ENCODE results near the gene MX2. TPM values are rescaled to one million over a fixed set of nuclear protein-coding genes. Genes with fewer than 3 reads are reported as not detected.

Gene MX2
- total and polyA plus RNA-seq, 2 donors (not counting 1 experiment from before 2014, with no cell fraction given): 51.2 to 64.3 TPM

- no peak overlapping the region for H2AFZ ChIP-seq (ENCODE audit: insufficient read depth, low read depth, low read length, poor library complexity, severe bottlenecking)
- no peak overlapping the region for H3K4me3 ChIP-seq (ENCODE audit: control extremely low read depth in 1 of 5, extremely low read depth in 1 of 5, insufficient read depth in 1 of 5, low read depth in 2 of 5, low read length in 4 of 5)
- no peaks in the 10 kb centered on the region for H4K20me1 ChIP-seq (ENCODE audit: control insufficient read depth, insufficient read depth, low read length, poor library complexity, severe bottlenecking)
- no peak overlapping the region for H3K4me2 ChIP-seq (replicated peaks; ENCODE audit: low read depth, low read length, poor library complexity, severe bottlenecking)
- POLR2A ChIA-PET: no interaction called here
- Mint-ChIP-seq H3K4me1 (peaks cover 4% of the 10 kb centered on the region), H3K27ac (no peak overlapping the region), H3K9me3 (ENCODE audit: insufficient read depth) (no peaks in the 10 kb centered on the region), H3K27me3 (peaks cover 21% of the 10 kb centered on the region), H3K4me3 (no peak overlapping the region)
- no peaks in the 10 kb centered on the region for H3K9me3 ChIP-seq (ENCODE audit: control extremely low read depth in 1 of 3, control insufficient read depth in 2 of 3, insufficient read depth in 1 of 3, low read length in 2 of 3)
- no peaks in the 10 kb centered on the region for H3K79me2 ChIP-seq (ENCODE audit: control insufficient read depth, insufficient read depth, low read length)
- no peak overlapping the region for H3K27ac ChIP-seq (ENCODE audit: low read length in 2 of 2)
- CTCF ChIA-PET: interaction anchor here (0.8 kb wide), 1 partner anchor 40 kb away, joined by 4 read pairs; no protein-coding TSS in a partner anchor
- TF ChIP-seq EZH2 (IDR thresholded peaks at IDR 0.05; ENCODE audit: borderline replicate concordance, insufficient read depth, low read depth, low read length, poor library complexity, severe bottlenecking): no peak
- TF ChIP-seq, protein P1, sequence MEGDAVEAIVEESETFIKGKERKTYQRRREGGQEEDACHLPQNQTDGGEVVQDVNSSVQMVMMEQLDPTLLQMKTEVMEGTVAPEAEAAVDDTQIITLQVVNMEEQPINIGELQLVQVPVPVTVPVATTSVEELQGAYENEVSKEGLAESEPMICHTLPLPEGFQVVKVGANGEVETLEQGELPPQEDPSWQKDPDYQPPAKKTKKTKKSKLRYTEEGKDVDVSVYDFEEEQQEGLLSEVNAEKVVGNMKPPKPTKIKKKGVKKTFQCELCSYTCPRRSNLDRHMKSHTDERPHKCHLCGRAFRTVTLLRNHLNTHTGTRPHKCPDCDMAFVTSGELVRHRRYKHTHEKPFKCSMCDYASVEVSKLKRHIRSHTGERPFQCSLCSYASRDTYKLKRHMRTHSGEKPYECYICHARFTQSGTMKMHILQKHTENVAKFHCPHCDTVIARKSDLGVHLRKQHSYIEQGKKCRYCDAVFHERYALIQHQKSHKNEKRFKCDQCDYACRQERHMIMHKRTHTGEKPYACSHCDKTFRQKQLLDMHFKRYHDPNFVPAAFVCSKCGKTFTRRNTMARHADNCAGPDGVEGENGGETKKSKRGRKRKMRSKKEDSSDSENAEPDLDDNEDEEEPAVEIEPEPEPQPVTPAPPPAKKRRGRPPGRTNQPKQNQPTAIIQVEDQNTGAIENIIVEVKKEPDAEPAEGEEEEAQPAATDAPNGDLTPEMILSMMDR (IDR thresholded peaks at IDR 0.05): no peak
- ATAC-seq (ENCODE audit: low read depth): no peak
- H3K36me3 ChIP-seq (replicated peaks in 1 of 2; ENCODE audit: control extremely low read depth in 1 of 2, control insufficient read depth in 1 of 2, extremely low read depth in 1 of 2, insufficient read depth in 2 of 2, low read length in 1 of 2): no peaks in the 10 kb centered on the region
- 95% methylated on average over 20 of the region's 23 CpGs for WGBS (ENCODE audit: insufficient coverage)
- intact Hi-C loops (cut with micrococcal nuclease): no loop called here
- no peak overlapping the region for H3K9ac ChIP-seq (ENCODE audit: low read length)
- H3K27me3 ChIP-seq (replicated peaks in 1 of 4; ENCODE audit: control extremely low read depth in 1 of 4, control insufficient read depth in 3 of 4, insufficient read depth in 4 of 4, low read length in 3 of 4): peaks cover 0 to 12% (median 0%) of the 10 kb centered on the region in 4 experiments
- no peak for DNase-seq
- peaks cover 0 to 3% of the 10 kb centered on the region in 2 donors for H3K4me1 ChIP-seq (ENCODE audit: control insufficient read depth in 2 of 2, insufficient read depth in 2 of 2, low read length in 2 of 2)
Observed at GRCh38 chr21:41322496-41323382, 39.1 kb upstream of the MX2 start.

Measured in B cell (primary cell).